ENCODE measurements around the gene B4GALNT3.

The B4GALNT3 gene

GRCh38 chr12:460261-461230 is 807 bp downstream of the B4GALNT3 start:
- DNase-seq (ENCODE audit: low read depth), result peak; percentile 41
- TF ChIP-seq CTCF (IDR thresholded peaks at IDR 0.05; ENCODE audit: insufficient read depth, low read depth, low read length, missing control alignments), result no peak
- H3K4me3 ChIP-seq (ENCODE audit: low read depth, low read length), result peak overlapping the region; percentile 30

GRCh38 chr12:461425-461824 is 1.7 kb downstream of the B4GALNT3 start:
- no peak for DNase-seq (ENCODE audit: low read depth)
- no peak overlapping the region for H3K4me3 ChIP-seq (ENCODE audit: low read depth, low read length)

DNA sequence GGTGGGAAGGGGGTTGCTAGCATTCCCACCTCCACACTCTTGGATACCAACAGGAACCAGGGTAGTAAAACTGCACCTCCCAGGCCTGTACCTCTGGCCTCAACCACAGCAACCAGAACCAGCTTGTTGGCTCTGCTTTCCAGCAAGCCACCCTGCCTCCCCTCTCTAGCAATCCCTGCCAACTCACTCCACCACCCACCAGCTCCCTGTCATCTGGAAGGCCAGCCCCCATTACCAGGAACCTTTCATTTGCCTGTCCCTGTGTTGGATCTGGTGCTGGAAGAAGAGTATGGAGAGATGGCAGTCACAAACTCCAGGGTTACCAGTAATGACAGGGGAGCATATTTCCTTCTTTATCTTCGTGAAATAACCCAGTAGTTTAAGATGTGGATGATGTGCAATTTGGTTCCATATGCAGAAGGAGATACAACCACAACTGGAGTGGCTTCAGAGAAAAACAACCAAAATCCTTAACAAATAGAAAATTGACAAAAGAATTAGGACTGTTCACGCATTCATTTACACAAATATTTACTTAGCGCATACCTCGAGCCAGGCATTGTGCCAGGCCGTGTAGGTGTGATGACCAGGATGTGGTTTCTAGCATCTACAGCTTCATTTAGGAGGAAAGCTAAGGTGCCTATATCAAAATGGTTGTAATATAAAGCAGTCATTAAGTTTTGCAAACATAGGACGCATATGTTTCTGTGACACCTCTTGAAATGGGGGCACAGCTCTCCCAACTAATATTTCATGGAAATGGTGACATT is 3.4 kb downstream of the B4GALNT3 start:
- H3K4me3 ChIP-seq (ENCODE audit: low read depth, low read length), result no peak overlapping the region
- no peak for DNase-seq (ENCODE audit: low read depth)
- no peak for TF ChIP-seq CTCF (IDR thresholded peaks at IDR 0.05; ENCODE audit: insufficient read depth, low read depth, low read length, missing control alignments)

More at GRCh38 chr12:461425-461824, 1.7 kb downstream of the B4GALNT3 start:
- no peak for TF ChIP-seq CTCF (IDR thresholded peaks at IDR 0.05; ENCODE audit: insufficient read depth, low read depth, low read length, missing control alignments)

- DNase-seq (ENCODE audit: low read depth), result no peak
- no peak for TF ChIP-seq CTCF (IDR thresholded peaks at IDR 0.05; ENCODE audit: insufficient read depth, low read depth, low read length, missing control alignments)
These were observed 4.9 kb downstream of the B4GALNT3 start for GRCh38 chr12:464484-465267.

DNA sequence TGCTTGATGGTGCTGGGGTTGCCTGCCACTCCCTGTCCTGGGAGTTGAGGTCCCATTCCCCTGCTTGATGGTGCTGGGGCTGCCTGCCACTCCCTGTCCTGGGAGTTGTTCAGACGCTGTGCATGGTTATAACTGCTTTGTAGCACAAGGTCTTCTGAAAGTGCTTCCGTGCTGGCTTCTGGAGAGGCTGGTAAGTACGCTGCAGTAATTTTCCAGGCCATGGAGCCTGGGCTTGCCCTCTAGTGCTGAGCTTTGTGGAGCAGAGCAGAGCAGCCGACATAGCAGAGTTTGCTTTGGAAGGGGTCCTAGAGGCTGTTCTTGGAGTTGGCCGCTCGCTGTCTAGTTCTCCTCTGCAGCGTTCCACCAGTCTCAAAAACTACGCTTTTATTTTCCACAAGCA is 6.3 kb downstream of the B4GALNT3 start:
- no peak for TF ChIP-seq CTCF (IDR thresholded peaks at IDR 0.05; ENCODE audit: insufficient read depth, low read depth, low read length, missing control alignments)

More at GRCh38 chr12:464484-465267, 4.9 kb downstream of the B4GALNT3 start:
- H3K4me3 ChIP-seq (ENCODE audit: low read depth, low read length), result no peak overlapping the region

DNA sequence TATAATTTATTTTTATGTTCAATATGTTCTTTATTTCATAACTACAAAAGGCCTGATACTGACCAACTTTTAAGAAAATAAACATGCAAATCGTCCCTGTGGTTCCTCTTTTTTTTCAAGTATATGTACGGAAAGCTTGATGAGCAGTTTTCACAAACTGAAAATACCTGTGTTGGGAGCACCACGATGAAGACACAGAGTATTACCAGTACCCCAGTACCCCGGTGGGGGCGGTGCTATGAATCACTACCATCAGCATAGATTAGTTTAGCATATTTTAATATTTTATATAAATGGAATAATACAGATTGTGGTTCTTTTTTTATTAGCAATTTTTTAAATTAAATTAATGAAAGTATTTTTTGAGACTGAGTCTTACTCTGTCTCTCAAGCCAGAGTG is 7.0 kb downstream of the B4GALNT3 start:
- no peak for TF ChIP-seq CTCF (IDR thresholded peaks at IDR 0.05; ENCODE audit: insufficient read depth, low read depth, low read length, missing control alignments)
- DNase-seq (ENCODE audit: low read depth), result no peak
- no peak overlapping the region for H3K4me3 ChIP-seq (ENCODE audit: low read depth, low read length)

More for the DNA sequence above, 6.3 kb downstream of the B4GALNT3 start:
- no peak for DNase-seq (ENCODE audit: low read depth)
- H3K4me3 ChIP-seq (ENCODE audit: low read depth, low read length), result no peak overlapping the region
